Activated CD4-positive, alpha-beta T cell treated with anti-CD3 and anti-CD28 coated beads, Interleukin-2, amount 50 U/mL, for 1 hour (primary cell): ENCODE results near the gene PDGFD.
"Not testable (repeated sequence)": the region's sequence is repeated elsewhere in the genome, so short reads cannot be mapped to it uniquely, and the experiment has no call there.

Source experiments
- DNase-seq: peaks from one replicate; pipeline ENCODE4 v3.0.0-alpha.2; 2020

Gene PDGFD

GRCh38 chr11:104049116-104049515, 114.8 kb downstream of the PDGFD start:
- DNase-seq = no peak

- not testable (repeated sequence) for DNase-seq
Observed at GRCh38 chr11:104046858-104047257, 117.1 kb downstream of the PDGFD start.

- no peak for DNase-seq
Observed at GRCh38 chr11:104046331-104046730, 117.6 kb downstream of the PDGFD start.

- no peak for DNase-seq
Observed at GRCh38 chr11:104043678-104044239, 120.2 kb downstream of the PDGFD start.

GRCh38 chr11:104043142-104043541, 120.8 kb downstream of the PDGFD start:
- DNase-seq = no peak

DNA sequence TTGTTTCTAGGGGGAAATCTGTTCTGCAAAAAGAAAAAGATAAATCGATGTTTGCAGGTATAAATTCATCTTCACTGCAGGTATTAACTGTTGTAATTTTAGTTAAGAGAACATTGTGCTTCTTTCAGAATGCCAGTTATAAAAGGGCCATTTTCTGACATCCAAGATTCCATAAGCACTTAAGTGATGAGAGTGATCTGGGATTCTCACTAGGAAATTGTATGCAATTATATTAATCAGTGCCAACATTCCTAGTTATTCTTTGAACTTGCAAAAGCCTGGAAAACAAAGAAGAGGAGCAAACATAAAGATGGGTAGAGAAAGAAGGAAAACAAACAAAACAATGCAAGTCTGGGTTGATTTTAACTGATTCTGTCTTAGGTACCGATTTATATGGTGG, 122.2 kb downstream of the PDGFD start:
- no peak for DNase-seq

DNA sequence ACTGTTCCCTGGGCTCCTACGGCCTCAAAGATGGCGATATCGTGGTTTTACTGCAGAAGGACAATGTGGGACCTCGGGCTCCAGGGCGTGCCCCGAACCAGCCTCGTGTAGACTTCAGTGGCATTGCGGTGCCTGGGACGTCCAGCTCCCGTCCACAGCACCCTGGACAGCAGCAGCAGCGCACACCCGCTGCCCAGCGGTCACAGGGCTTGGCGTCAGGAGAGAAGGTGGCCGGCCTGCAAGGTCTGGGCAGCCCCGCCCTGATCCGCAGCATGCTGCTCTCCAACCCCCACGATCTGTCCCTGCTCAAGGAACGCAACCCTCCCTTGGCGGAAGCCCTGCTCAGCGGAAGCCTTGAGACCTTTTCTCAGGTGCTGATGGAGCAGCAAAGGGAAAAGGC, 127.0 kb downstream of the PDGFD start:
- no peak for DNase-seq

DNA sequence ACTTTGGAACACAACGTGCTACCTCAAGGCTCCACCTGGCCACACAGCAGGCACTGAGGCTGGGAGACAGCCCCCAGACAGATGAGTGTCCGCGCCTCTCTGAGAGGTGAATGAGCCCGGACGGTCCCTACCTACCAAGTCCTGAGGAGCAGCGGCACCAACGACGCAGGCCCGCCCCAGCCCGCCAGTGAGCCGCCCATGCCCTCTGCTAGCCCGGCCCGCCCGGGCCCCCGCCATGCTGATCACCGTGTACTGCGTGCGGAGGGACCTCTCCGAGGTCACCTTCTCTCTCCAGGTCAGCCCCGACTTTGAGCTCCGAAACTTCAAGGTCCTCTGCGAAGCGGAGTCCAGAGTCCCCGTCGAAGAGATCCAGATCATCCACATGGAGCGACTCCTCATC, 127.4 kb downstream of the PDGFD start, which contains the start of gene DDI1:
TSS of gene DDI1 (plus strand) at position 53 of the 400 bp plus-strand sequence. CDS start at position 236, 183 bp downstream.
- DNase-seq = no peak

- DNase-seq = no peak
Observed at GRCh38 chr11:104033561-104033960, 130.4 kb downstream of the PDGFD start.

DNA sequence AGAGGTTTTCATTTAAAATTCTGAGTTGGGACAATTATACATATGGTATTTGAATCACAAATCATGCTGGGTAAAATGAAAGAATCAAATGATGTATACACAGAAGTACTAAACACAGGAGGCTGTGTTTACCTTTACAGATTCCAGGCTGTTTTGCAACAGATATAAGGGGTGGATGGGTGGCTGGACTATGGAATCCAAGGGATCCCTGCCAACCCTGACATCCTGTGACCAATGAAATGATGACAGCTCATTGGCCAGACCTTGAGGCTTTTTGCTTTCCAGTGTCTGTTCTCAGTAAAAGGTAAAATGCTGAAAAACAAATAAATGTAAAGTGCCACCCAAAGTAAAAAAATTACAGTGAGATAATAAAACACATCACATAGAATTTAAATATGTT, 130.8 kb downstream of the PDGFD start:
- no peak for DNase-seq

- no peak for DNase-seq
Observed at GRCh38 chr11:104028476-104029263, 135.3 kb downstream of the PDGFD start.

GRCh38 chr11:104024572-104024971, 139.4 kb downstream of the PDGFD start:
- no peak for DNase-seq

DNA sequence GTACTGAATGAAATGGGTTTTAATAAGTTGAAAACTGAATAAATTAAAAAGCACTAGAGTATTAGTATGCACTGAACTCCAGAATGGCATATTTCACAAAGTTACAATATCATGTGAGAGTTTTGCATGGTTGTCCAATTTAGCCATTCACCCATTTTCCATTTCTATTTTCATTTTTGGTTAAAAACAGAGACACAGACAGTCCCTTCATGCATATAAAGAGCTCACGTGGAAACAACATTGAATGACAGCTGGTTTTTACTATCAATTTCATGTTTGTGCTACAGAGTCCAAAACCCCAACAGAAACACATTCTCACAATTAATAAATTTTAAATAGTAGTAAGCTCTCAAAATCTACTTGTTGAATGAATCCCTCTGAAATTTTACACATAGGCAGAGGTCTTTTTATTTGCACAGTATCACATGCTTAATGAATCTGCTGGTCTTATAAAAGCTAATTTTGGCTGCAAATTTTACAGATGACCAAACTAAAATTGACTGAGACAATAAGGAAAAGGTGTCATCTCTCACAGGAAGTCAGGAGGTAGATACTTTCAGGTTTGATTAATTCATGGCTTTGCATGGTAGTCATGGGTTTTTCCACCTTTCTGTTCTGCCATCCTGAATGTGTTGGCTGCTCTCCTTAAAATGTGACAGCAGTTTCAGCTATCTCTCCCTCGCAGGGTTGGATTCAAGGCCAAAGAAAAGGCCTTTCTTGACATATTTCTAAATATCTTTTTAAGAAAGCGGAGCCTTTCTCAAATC, 148.1 kb downstream of the PDGFD start:
- DNase-seq = no peak

GRCh38 chr11:104011044-104011443, 152.9 kb downstream of the PDGFD start:
- no peak for DNase-seq

DNA sequence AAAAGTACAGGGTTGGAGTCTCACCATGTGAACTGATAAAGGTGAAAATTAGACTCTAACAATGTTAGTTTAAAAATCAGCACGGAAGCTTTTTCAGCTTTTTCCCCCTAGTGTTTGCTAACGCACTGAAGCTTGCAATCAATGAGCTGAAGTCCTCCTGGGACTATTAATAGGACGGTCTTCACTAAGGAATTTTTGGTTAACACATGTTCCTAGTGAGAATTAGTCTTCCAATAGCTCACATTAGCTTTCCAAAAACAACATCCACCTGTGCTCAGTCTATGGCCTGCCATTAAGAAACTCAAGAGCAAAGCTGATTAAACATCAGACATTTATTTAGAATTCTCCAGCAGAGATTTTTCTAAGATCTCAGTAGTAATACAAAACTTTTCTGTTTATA, 154.2 kb downstream of the PDGFD start:
- DNase-seq = no peak

- DNase-seq = no peak
Observed at GRCh38 chr11:104005234-104005855, 158.6 kb downstream of the PDGFD start.

DNA sequence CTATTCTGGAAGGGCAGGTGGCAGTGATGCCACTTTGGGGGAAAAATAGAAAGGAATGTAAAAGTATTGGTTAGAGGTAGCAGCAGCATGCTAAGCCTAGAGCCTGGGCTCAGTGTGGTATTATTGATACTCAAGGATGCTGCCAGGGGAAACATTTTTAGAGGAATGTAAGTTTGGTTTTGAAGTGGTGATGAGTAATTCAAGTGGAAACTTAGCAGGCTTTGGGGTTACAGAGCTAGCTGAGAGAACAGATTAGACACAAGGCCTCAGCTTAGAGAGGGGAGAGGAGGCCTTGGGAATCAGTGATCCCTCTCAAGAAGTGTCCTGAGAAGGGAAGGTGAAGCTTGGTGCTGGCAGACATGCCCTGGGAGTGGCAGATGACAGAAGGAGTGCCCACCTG, 160.5 kb downstream of the PDGFD start:
- DNase-seq = no peak

- DNase-seq = no peak
Observed at GRCh38 chr11:104001561-104002056, 162.3 kb downstream of the PDGFD start.

- no peak for DNase-seq
Observed at GRCh38 chr11:104000798-104001197, 163.1 kb downstream of the PDGFD start.

DNA sequence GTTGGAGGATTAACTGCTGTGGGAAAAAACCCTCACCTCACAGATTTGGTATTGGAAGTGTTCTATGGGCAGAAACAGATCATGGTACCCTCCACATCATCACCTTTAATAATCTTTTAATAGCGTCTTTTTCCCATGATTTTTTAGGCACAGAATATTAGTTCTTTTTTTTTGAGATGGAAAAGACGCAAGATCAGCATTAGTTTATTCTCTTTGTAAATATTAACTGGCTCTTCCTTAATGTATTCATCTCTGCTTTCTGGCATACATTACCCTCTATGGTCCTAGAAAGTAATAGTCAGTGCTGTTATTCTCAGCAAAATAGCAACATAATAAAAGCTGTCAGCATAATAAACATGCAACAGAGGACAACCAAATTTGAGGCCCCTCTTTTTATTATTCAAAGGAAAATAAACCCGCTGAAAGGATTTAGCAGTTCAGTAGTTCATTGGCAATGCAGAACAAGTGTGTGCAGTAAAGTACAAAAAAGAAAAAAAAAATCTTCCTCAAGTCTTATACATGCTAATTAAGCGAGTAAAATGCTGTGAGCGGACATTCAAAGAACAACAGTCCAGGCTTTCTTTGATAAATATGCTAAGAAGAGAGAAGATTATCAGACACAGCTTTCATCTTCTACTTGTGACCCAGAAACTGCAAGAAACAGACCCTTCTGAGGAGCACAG, 165.0 kb downstream of the PDGFD start:
- no peak for DNase-seq

DNA sequence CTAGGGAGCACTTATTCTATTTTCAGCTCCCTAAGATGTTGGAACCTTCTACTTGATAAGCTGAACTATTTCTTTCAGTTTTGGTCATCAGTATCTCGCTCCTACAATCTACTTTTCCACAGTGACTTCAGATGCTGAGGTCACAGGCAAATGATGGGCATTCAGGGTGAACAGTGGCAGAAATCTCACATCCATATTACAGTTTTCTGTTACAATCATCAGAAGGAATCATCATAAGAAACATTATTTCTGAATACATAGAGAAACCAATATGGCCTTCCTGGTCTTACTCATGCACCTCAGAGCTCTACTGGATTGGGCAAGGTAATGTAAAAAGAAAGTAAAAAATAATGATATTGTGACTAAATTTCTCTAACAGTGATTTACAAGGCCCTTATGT, 166.9 kb downstream of the PDGFD start:
- DNase-seq = no peak

DNA sequence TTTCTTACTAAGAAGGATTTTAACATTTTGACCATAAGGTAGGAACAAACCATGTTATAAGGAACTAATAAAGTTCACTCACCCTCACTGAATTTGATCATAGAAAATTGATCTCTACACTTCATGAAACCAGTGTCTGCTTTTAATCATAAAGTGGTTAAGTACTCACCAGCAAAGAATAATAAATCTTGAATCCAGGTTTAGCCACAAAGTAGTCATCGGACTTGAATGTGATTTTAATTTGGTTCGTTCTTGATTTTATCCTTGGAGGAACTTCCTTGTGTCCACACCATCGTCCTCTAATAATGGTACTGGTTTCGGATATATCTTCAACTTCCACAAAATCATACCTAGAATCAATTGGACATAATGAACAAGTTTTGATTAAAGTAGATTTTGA, 168.1 kb downstream of the PDGFD start:
- no peak for DNase-seq

DNA sequence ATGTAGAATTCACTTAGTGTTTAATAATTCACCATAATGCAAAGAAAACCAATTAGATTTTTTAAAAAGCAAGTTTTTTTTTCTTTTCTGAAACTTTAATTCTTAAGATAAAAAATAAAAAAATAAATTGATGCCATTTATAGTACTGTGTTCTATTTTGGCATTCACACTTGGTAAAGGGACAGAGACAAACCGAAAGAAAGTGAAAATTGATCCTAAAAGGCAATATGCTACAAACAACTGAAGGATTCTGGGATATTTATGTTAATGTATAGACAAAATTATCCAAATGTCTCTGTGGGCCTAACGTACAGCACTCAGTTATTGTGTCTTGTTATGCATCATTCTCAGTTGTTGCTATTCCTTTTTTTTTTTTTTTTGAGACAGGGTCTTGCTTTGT, 169.4 kb downstream of the PDGFD start:
- no peak for DNase-seq
